ENCODE data around the gene CNGA1.

The CNGA1 gene

DNA sequence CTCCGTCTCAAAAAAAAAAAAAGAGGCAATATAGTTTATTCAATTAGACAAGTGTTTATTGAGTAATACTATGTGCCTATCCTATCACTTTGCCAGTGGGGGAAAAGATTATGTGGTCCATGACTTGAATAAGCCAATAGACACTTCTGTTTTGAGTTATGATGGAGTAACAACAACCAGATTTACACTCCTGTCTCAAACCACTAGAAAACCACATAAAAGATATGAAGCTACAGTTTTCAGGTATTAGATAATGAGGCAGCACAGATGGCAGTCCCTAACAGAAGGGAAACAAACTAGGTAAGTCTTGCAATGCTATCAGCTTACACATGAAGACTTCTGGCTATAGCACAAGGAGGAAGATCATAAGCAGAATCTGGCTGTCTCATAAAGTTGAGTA lies 124.6 kb downstream of the CNGA1 start:
- DNase-seq = no peak
